HEK293T (cell line): ENCODE data around the gene ELOVL2.

Experiments used
- CTBP1 ChIP-seq: fragments of 450-650 bp; IDR thresholded peaks from 2 replicates; pipeline ENCODE4 v1.6.1; 2016; ENCODE audit warnings: borderline replicate concordance
- FOXA1 ChIP-seq: fragments of 450-650 bp; IDR thresholded peaks from 2 replicates; pipeline ENCODE4 v1.6.1; 2016; ENCODE audit warnings: mild to moderate bottlenecking
- FOXK2 ChIP-seq: fragments of 450-650 bp; IDR thresholded peaks from 2 replicates; pipeline ENCODE4 v1.6.1; 2016; ENCODE audit warnings: mild to moderate bottlenecking
- FOXM1 ChIP-seq: fragments of 450-650 bp; IDR thresholded peaks from 2 replicates; pipeline ENCODE4 v1.6.1; 2017; ENCODE audit warnings: mild to moderate bottlenecking, borderline replicate concordance
- HDGF ChIP-seq: fragments of 450-650 bp; IDR thresholded peaks from 2 replicates; pipeline ENCODE4 v1.6.1; 2017; ENCODE audit warnings: antibody characterized with exemption, borderline replicate concordance
- LEF1 ChIP-seq: fragments of 450-650 bp; IDR thresholded peaks from 2 replicates; pipeline ENCODE4 v1.6.1; 2017; ENCODE audit warnings: mild to moderate bottlenecking, borderline replicate concordance
- NFRKB ChIP-seq: fragments of 450-650 bp; IDR thresholded peaks from 2 replicates; pipeline ENCODE4 v1.6.1; 2016; ENCODE audit warnings: mild to moderate bottlenecking, moderate library complexity
- SP1 ChIP-seq: fragments of 450-650 bp; IDR thresholded peaks from 2 replicates; pipeline ENCODE4 v1.6.1; 2017
- SUZ12 ChIP-seq: fragments of 450-650 bp; IDR thresholded peaks from 2 replicates; pipeline ENCODE4 v1.6.1; 2016; ENCODE audit warnings: mild to moderate bottlenecking

DNA sequence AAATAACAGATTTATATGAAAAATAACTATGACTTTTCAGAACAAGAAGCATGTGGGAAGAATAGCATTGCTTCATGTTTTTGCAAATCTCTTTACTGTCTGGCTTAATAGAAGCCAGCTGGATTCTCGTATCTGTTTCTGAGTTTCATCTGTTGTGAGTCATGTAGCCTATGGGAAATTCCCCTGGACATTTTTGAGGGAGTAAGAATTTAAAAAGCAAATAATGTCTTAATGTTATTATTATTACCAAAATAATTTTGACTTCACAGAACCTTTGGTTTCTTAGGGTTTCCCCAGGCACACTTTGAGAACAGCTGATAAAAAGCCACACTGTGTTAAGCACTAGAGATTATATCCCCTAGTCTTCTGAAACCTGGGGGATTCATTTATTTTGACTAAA is 81.4 kb downstream of the ELOVL2 start:
- TF ChIP-seq SP1 (no peak), NFRKB (no peak), HDGF (no peak), FOXA1 (no peak), LEF1 (no peak), FOXM1 (no peak), FOXK2 (no peak), CTBP1 (no peak), SUZ12 (no peak)
